Uterus (tissue), 4 donors: Measurements from ENCODE around the gene CMTM5. TPM values are rescaled to one million over a fixed set of nuclear protein-coding genes. Genes with fewer than 3 reads are reported as not detected.

Source experiments
- DNase-seq, 2 donors: peaks; one replicate each; pipeline ENCODE4 v3.0.0-alpha.2; 2019 to 2020
- H3K27ac ChIP-seq, 2 donors: fragments of 200-600 bp; sonication (generic); 1 replicate in 1 of 2; 2 replicates in 1 of 2; pipeline ENCODE4 v1.5.1; 2016 to 2018
- H3K27me3 ChIP-seq, 2 donors: fragments of 200-600 bp; sonication (generic); one replicate each; pipeline ENCODE4 v1.5.1; 2018 to 2019; ENCODE audit warnings: control low read depth in 1 of 2
- H3K36me3 ChIP-seq, 2 donors: fragments of 200-600 bp; sonication (generic); one replicate each; pipeline ENCODE4 v1.5.1; 2019; ENCODE audit warnings: control low read depth in 1 of 2
- H3K4me1 ChIP-seq, 2 donors: fragments of 200-600 bp; sonication (generic); one replicate each; pipeline ENCODE4 v1.5.1; 2018 to 2019; ENCODE audit warnings: control low read depth in 1 of 2
- H3K4me3 ChIP-seq, 2 donors: fragments of 200-600 bp; sonication (generic); 1 replicate in 1 of 2; 2 replicates in 1 of 2; pipeline ENCODE4 v1.5.1; 2018 to 2019; ENCODE audit warnings: mild to moderate bottlenecking in 1 of 2
- H3K9me3 ChIP-seq, 2 donors: fragments of 200-600 bp; sonication (generic); one replicate each; pipeline ENCODE4 v1.5.1; 2019; ENCODE audit warnings: control low read depth in 1 of 2
- POLR2A ChIP-seq, 2 donors: fragments of 450-650 bp; IDR thresholded peaks; one replicate each; pipeline ENCODE4 v1.6.1; 2016; ENCODE audit warnings: antibody characterized with exemption in 2 of 2, mild to moderate bottlenecking in 1 of 2, moderate library complexity in 1 of 2
- intact Hi-C: fragments of 100-400 bp; cut with DNase I; formaldehyde crosslinking; loops from one replicate; pipeline ENCODE4 v1.15.1; 2023; ENCODE audit warnings: low total_unique reads
- total RNA-seq, 4 donors: library from RNA; depleted of rRNA in 3 of 4; stranded (reverse); fragments of >200 nt in 3 of 4; gene quantifications; one replicate each; pipeline versions ENCODE4 v1.1.0 to v1.2.4, GENCODE V29; 2014 to 2023
- TF ChIP-seq, protein P1 (sequence below), 4 experiments: fragments of 200-600 bp in 2 of 4; fragments of 450-650 bp in 2 of 4; sonication (generic) in 2 of 4; IDR thresholded peaks; one replicate each; pipeline ENCODE4 v1.5.1; 2016 to 2019; ENCODE audit warnings: antibody characterized with exemption in 4 of 4, mild to moderate bottlenecking in 2 of 4, moderate library complexity in 1 of 4
- donor health status: DM: yes; HTN: yes; CAD: no.

Gene CMTM5
- total RNA-seq, 4 donors from 2014 or later = 1.3 to 14.9 (median 6.5) TPM; not detected in 1

DNA sequence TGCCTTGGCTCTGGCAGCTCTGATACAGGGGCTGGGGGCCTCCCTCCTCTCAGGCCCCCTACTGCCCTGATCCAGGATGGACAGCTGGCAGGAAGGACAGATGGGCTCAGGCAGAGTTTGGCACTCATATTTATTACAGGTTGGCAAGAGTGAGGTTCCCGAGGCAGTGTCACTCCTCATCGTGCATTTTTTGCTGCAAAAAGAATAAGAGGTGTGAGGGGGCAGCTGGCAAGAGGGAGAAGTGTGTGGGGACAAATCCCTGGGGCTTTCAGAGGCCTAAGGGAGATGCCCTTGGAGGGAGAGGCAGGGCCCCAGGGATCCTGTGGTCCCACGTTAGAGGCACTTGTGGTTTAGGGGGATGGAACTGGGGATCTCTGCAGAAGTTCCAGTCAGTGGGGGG lies 5.0 kb downstream of the CMTM5 start:
- Histone ChIP-seq H3K9me3 (no peaks in the 10 kb centered on the region), H3K4me1 (no peaks in the 10 kb centered on the region), H3K27me3 (no peaks in the 10 kb centered on the region), H3K27ac (no peak overlapping the region), H3K36me3 (no peaks in the 10 kb centered on the region), H3K4me3 (no peak overlapping the region)
- TF ChIP-seq, protein P1, sequence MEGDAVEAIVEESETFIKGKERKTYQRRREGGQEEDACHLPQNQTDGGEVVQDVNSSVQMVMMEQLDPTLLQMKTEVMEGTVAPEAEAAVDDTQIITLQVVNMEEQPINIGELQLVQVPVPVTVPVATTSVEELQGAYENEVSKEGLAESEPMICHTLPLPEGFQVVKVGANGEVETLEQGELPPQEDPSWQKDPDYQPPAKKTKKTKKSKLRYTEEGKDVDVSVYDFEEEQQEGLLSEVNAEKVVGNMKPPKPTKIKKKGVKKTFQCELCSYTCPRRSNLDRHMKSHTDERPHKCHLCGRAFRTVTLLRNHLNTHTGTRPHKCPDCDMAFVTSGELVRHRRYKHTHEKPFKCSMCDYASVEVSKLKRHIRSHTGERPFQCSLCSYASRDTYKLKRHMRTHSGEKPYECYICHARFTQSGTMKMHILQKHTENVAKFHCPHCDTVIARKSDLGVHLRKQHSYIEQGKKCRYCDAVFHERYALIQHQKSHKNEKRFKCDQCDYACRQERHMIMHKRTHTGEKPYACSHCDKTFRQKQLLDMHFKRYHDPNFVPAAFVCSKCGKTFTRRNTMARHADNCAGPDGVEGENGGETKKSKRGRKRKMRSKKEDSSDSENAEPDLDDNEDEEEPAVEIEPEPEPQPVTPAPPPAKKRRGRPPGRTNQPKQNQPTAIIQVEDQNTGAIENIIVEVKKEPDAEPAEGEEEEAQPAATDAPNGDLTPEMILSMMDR (IDR thresholded peaks at IDR 0.05) = no peak
- TF ChIP-seq POLR2A (IDR thresholded peaks at IDR 0.05) = no peak
- no peak for DNase-seq
- intact Hi-C loops = no loop called here

DNA sequence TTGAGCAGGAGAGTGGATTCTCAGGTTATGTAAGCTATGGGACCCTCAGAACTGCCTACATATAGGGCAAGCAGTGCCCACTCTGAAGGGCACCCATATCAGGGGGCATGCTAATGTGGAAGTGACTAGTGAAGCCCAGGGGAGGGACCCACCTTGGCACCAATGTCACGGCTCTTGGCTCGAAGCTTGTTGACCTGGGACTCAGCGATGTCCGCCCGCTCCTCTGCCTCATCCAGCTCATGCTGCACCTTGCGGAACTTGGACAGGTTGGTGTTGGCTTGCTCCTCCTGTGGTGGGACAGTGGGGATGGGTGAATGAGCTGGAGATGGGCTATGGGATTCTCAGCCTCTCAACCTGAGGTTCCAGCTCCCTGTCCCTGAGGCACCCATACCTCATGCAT lies 5.4 kb downstream of the CMTM5 start:
- TF ChIP-seq POLR2A (IDR thresholded peaks at IDR 0.05) = no peak
- TF ChIP-seq, protein P1 (IDR thresholded peaks at IDR 0.05) = no peak
- no peaks in the 10 kb centered on the region for H3K36me3 ChIP-seq
- H3K27me3 ChIP-seq = no peaks in the 10 kb centered on the region
- intact Hi-C loops = no loop called here
- H3K9me3 ChIP-seq = no peaks in the 10 kb centered on the region
- H3K4me3 ChIP-seq = no peak overlapping the region
- no peak for DNase-seq
- no peaks in the 10 kb centered on the region for H3K4me1 ChIP-seq
- no peak overlapping the region for H3K27ac ChIP-seq

DNA sequence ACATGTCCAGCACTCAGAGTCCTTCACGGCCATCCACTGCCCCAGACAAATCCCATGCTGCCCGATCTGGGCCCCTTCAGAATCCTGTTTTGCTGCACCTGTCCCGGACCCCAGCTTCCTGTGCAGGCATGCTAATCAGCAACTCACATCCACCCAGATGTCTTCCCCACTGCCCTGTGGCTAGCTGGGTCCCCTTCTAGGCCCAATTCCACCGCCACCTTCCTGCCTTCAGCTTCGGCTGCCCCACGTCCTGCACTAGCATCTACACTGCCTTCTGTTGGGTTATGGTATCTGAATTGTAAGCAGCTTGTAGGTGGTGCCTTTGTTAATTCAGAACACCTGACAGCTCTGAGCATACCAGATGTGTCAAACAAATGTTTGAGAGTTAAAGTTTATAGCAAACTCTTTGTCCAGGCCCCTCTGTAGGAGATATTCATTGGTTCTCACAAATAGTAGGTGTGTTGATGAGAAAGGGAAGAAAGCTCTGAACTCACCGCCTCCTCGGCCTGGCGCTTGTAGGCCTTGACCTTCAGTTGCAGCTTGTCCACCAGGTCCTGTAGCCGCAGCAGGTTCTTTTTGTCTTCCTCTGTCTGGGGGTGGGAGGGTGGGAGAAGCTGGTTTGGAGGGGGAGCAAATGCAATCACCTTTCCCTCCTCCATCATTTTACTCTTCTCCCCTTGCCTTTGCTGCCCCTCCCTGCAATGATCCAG lies 6.0 kb downstream of the CMTM5 start:
- no peaks in the 10 kb centered on the region for H3K27me3 ChIP-seq
- H3K4me1 ChIP-seq = no peaks in the 10 kb centered on the region
- no peaks in the 10 kb centered on the region for H3K36me3 ChIP-seq
- no peak overlapping the region for H3K27ac ChIP-seq
- DNase-seq = no peak
- no peak for TF ChIP-seq POLR2A (IDR thresholded peaks at IDR 0.05)
- TF ChIP-seq, protein P1 (IDR thresholded peaks at IDR 0.05) = no peak
- intact Hi-C loops = no loop called here
- no peak overlapping the region for H3K4me3 ChIP-seq
- H3K9me3 ChIP-seq = no peaks in the 10 kb centered on the region

DNA sequence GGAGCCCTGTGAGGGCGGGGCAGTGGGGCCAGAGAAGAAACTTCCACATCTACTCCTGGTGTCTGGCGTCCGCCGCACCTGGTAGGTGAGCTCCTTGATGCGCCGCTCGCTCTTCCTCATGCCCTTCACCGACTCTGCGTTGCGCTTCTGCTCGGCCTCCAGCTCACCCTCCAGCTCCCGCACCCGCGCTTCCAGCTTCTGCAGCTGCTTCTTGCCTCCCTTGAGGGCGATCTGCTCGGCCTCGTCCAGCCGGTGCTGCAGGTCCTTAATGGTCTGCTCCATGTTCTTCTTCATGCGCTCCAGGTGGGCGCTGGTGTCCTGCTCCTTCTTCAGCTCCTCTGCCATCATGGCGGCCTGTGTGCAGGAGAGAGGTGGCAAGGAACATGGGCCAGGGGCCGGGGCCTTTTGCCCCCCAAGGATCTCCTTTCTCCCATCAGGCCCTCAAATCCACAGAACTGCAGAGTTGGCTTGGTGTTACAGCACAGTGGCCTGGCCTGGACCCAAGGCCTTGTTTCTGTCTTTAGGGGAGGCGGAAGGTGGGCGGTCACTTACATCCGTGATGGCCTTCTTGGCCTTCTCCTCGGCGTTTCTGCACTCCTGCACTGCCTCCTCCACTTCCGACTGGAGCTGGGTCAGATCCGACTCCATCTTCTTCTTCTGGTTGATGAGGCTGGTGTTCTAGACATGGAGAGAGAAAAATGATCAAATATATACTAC lies 7.7 kb downstream of the CMTM5 start:
- Histone ChIP-seq H3K27ac (no peak overlapping the region), H3K4me3 (no peak overlapping the region), H3K9me3 (no peaks in the 10 kb centered on the region), H3K4me1 (no peaks in the 10 kb centered on the region), H3K27me3 (no peaks in the 10 kb centered on the region), H3K36me3 (no peaks in the 10 kb centered on the region)
- intact Hi-C loops = no loop called here
- DNase-seq = no peak
- no peak for TF ChIP-seq POLR2A (IDR thresholded peaks at IDR 0.05)
- TF ChIP-seq, protein P1 (IDR thresholded peaks at IDR 0.05) = no peak

DNA sequence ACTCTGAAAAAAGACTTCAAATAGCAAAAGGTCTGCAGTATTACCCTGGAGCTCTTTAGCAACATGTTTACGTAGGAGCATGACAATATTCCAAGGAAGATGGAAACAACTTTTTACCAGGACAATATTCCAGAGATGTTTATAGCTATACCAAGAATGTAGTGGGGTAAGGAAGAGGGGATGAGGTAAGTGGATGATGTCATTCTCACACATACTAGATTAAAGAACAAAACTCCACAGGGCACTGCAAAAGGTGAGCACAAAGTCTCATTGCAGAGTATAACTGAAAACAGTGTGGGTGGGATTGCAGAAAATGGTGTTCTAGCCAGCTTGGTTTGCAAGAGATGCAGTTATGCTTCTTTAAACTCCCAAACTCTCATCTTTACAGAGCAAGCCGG lies 8.4 kb downstream of the CMTM5 start:
- no peak overlapping the region for H3K27ac ChIP-seq
- intact Hi-C loops = no loop called here
- H3K4me1 ChIP-seq = no peaks in the 10 kb centered on the region
- DNase-seq = no peak
- no peaks in the 10 kb centered on the region for H3K9me3 ChIP-seq
- no peak for TF ChIP-seq POLR2A (IDR thresholded peaks at IDR 0.05)
- TF ChIP-seq, protein P1 (IDR thresholded peaks at IDR 0.05) = no peak
- no peak overlapping the region for H3K4me3 ChIP-seq
- no peaks in the 10 kb centered on the region for H3K36me3 ChIP-seq
- no peaks in the 10 kb centered on the region for H3K27me3 ChIP-seq
